ENCODE measurements around the gene PIK3CG.

- TF ChIP-seq CTCF (IDR thresholded peaks at IDR 0.05) = no peak
- no peak for TF ChIP-seq POLR2AphosphoS5 (IDR thresholded peaks at IDR 0.05)
- no peak for TF ChIP-seq POLR2A (IDR thresholded peaks at IDR 0.05)
Measured at GRCh38 chr7:106823631-106824030, 41.5 kb upstream of the PIK3CG start.

All from stomach (tissue), 4 donors.